ENCODE results near the gene PTPRH. TPM values are rescaled to one million over a fixed set of nuclear protein-coding genes. Genes with fewer than 3 reads are reported as not detected.
A peak's percentile ranks its signal among the peaks of the same experiment; 100 is the strongest.

The PTPRH gene
- total RNA-seq, 1 donor from 2014 or later, result 2.1 TPM

GRCh38 chr19:55249841-55250240 lies 40.5 kb upstream of the PTPRH start:
- DNase-seq (ENCODE audit: low read depth), result no peak
- Histone ChIP-seq H3K36me3 (ENCODE audit: control insufficient read depth, insufficient read depth, low read length) (no peaks in the 10 kb centered on the region), H3K27me3 (ENCODE audit: control insufficient read depth, insufficient read depth, low read length) (no peaks in the 10 kb centered on the region), H3K4me3 (ENCODE audit: low read depth, low read length) (no peak overlapping the region)
- no peak for TF ChIP-seq CTCF (IDR thresholded peaks at IDR 0.05; ENCODE audit: insufficient read depth, low read length, poor library complexity, severe bottlenecking)

GRCh38 chr19:55248704-55249103 lies 39.4 kb upstream of the PTPRH start:
- Histone ChIP-seq H3K4me3 (ENCODE audit: low read depth, low read length) (no peak overlapping the region), H3K27me3 (ENCODE audit: control insufficient read depth, insufficient read depth, low read length) (no peaks in the 10 kb centered on the region), H3K36me3 (ENCODE audit: control insufficient read depth, insufficient read depth, low read length) (no peaks in the 10 kb centered on the region)
- no peak for TF ChIP-seq CTCF (IDR thresholded peaks at IDR 0.05; ENCODE audit: insufficient read depth, low read length, poor library complexity, severe bottlenecking)
- no peak for DNase-seq (ENCODE audit: low read depth)

- DNase-seq (ENCODE audit: low read depth), result no peak
- no peak for TF ChIP-seq CTCF (IDR thresholded peaks at IDR 0.05; ENCODE audit: insufficient read depth, low read length, poor library complexity, severe bottlenecking)
- H3K27me3 ChIP-seq (ENCODE audit: control insufficient read depth, insufficient read depth, low read length), result no peaks in the 10 kb centered on the region
- no peak overlapping the region for H3K4me3 ChIP-seq (ENCODE audit: low read depth, low read length)
- H3K36me3 ChIP-seq (ENCODE audit: control insufficient read depth, insufficient read depth, low read length), result no peaks in the 10 kb centered on the region
Measured at GRCh38 chr19:55248166-55248675, 38.9 kb upstream of the PTPRH start.

- H3K36me3 ChIP-seq (ENCODE audit: control insufficient read depth, insufficient read depth, low read length), result peaks cover 1% of the 10 kb centered on the region
- H3K4me3 ChIP-seq (ENCODE audit: low read depth, low read length), result no peak overlapping the region
- TF ChIP-seq CTCF (IDR thresholded peaks at IDR 0.05; ENCODE audit: insufficient read depth, low read length, poor library complexity, severe bottlenecking), result no peak
- peak; percentile 42 for DNase-seq (ENCODE audit: low read depth)
- no peaks in the 10 kb centered on the region for H3K27me3 ChIP-seq (ENCODE audit: control insufficient read depth, insufficient read depth, low read length)
Measured at GRCh38 chr19:55247621-55248099, 38.4 kb upstream of the PTPRH start.

GRCh38 chr19:55246462-55247451 lies 37.5 kb upstream of the PTPRH start:
- H3K36me3 ChIP-seq (ENCODE audit: control insufficient read depth, insufficient read depth, low read length), result peaks cover 4% of the 10 kb centered on the region
- no peak for TF ChIP-seq CTCF (IDR thresholded peaks at IDR 0.05; ENCODE audit: insufficient read depth, low read length, poor library complexity, severe bottlenecking)
- no peak for DNase-seq (ENCODE audit: low read depth)
- no peaks in the 10 kb centered on the region for H3K27me3 ChIP-seq (ENCODE audit: control insufficient read depth, insufficient read depth, low read length)
- no peak overlapping the region for H3K4me3 ChIP-seq (ENCODE audit: low read depth, low read length)
